MCF 10A (cell line): ENCODE data around the gene WDR55. TPM values are rescaled to one million over a fixed set of nuclear protein-coding genes. Genes with fewer than 3 reads are reported as not detected.
"Not testable (repeated sequence)": the region's sequence is repeated elsewhere in the genome, so short reads cannot be mapped to it uniquely, and the experiment has no call there.

ENCODE experiments used
- Bru-seq: library from RNA; stranded (reverse); fragments of 400-500 nt; gene quantifications from one replicate; lab custom pipeline; 2021; lab: Mats Ljungman, UMichigan
- BruChase-seq, 2 experiments: library from RNA; stranded (reverse); fragments of 400-500 nt; gene quantifications; one replicate each; lab custom pipeline; 2021; lab: Mats Ljungman, UMichigan
- BruUV-seq: library from RNA; stranded (reverse); fragments of 400-500 nt; replicated peaks from 2 replicates; lab custom pipeline; 2021; lab: Mats Ljungman, UMichigan
- CTCF ChIA-PET: fragments of 300-600 bp; sonication (Branson Sonifier 250); formaldehyde crosslinking; extraction: SDS; loops from one replicate; lab custom pipeline; 2021; ENCODE audit warnings: antibody characterized with exemption, inconsistent platforms; lab: Yijun Ruan, JAX
- POLR2A ChIA-PET: fragments of 300-600, 350-650 bp; sonication (Branson Sonifier 250); formaldehyde crosslinking; extraction: SDS; loops from one replicate; lab custom pipeline; 2020; ENCODE audit warnings: antibody characterized with exemption, inconsistent platforms; lab: Yijun Ruan, JAX
- DNase-seq: peaks from one replicate; pipeline ENCODE4 v3.0.0-alpha.2; 2018; ENCODE audit not compliant: unreplicated experiment
- H3K27ac Mint-ChIP-seq: one replicate; pipeline ENCODE4 v1.8.0; 2022; ENCODE audit warnings: mild to moderate bottlenecking, low read depth, mixed read lengths; ENCODE audit not compliant: unreplicated experiment
- H3K27me3 Mint-ChIP-seq: one replicate; pipeline ENCODE4 v1.8.0; 2022; ENCODE audit warnings: mixed read lengths; ENCODE audit not compliant: insufficient read depth, unreplicated experiment
- H3K36me3 Mint-ChIP-seq: one replicate; pipeline ENCODE4 v1.8.0; 2022; ENCODE audit warnings: mild to moderate bottlenecking, moderate library complexity, mixed read lengths; ENCODE audit not compliant: insufficient read depth, unreplicated experiment
- H3K4me1 Mint-ChIP-seq: one replicate; pipeline ENCODE4 v1.8.0; 2022; ENCODE audit warnings: mixed read lengths; ENCODE audit not compliant: insufficient read depth, unreplicated experiment
- H3K4me3 Mint-ChIP-seq: one replicate; pipeline ENCODE4 v1.8.0; 2022; ENCODE audit warnings: mild to moderate bottlenecking, moderate library complexity, mixed read lengths; ENCODE audit not compliant: unreplicated experiment
- H3K9me3 Mint-ChIP-seq: one replicate; pipeline ENCODE4 v1.8.0; 2022; ENCODE audit warnings: mixed read lengths; ENCODE audit not compliant: unreplicated experiment
- CTCF ChIP-seq: fragments of 200-600 bp; IDR thresholded peaks from one replicate; pipeline ENCODE4 v1.8.0; 2022; ENCODE audit warnings: antibody characterized with exemption, mild to moderate bottlenecking; ENCODE audit not compliant: unreplicated experiment
- intact Hi-C: fragments of 100-400 bp; cut with micrococcal nuclease; formaldehyde crosslinking; loops from 2 replicates; pipeline ENCODE4 v1.14.1; 2022
- long read RNA-seq: library from polyadenylated mRNA; stranded (forward); transcript quantifications from one replicate; pipeline ENCODE4 v2.0.0, GENCODE V29; 2022
- total RNA-seq: library from RNA; stranded (reverse); gene quantifications from 2 replicates; pipeline ENCODE4 v1.2.3, GENCODE V29; 2022

Gene WDR55
- 35.0 and 36.4 TPM in 2 replicates for total RNA-seq
- Bru-seq, nascent RNA, result percentile 86 among the genes with signal in this experiment
- BruChase-seq, experiment 1, labeled RNA remaining after a 6-hour chase, result percentile 91 among the genes with signal in this experiment
- BruChase-seq, experiment 2, labeled RNA remaining after a 2-hour chase, result percentile 90 among the genes with signal in this experiment
- long read RNA-seq, full-length matches to known transcripts, result 70 of 127 reads
- long read RNA-seq, partial matches to known transcripts, result 12 of 127 reads
- long read RNA-seq, other reads (novel, unspliced or antisense), result 45 of 127 reads

- H3K4me3 Mint-ChIP-seq, result peak within 1 kb of the TSS; percentile 100
- intact Hi-C loops, result loop anchor here (1.0 kb wide), 3 partner anchors 27 to 89 kb away; partner anchors contain the start of genes HARS1 and HARS2
- H3K36me3 Mint-ChIP-seq, result peaks cover 77% of the 10 kb centered on the region
- peak; percentile 98 for DNase-seq
- H3K27ac Mint-ChIP-seq, result peak within 1 kb of the TSS; percentile 98
- TSS peak; percentile 74 for BruUV-seq
- H3K27me3 Mint-ChIP-seq, result no peaks in the 10 kb centered on the region
- POLR2A ChIA-PET, result interaction anchor here (0.6 to 8.1 kb wide), 29 partner anchors 10 to 972 kb away, joined by 3 to 164 read pairs (median 6); partner anchors contain the start of genes ANKHD1, APBB3, DND1 and EIF4EBP3
- CTCF ChIA-PET, result interaction anchor here (0.6 to 1.3 kb wide), 9 partner anchors 15 to 333 kb away, joined by 3 to 5 read pairs (median 3); partner anchors contain the start of genes HARS1, HARS2, TMCO6 and ZMAT2
- peaks cover 32% of the 10 kb centered on the region for H3K4me1 Mint-ChIP-seq
- TF ChIP-seq CTCF, result no peak
- no peaks in the 10 kb centered on the region for H3K9me3 Mint-ChIP-seq
Observed at GRCh38 chr5:140664359-140665119, at the start of gene WDR55. WDR55 (plus strand) TSS chr5:140664904; CDS start chr5:140664913, 9 bp downstream.

GRCh38 chr5:140622301-140622700 lies 42.4 kb upstream of the WDR55 start:
- no peak overlapping the region for H3K27ac Mint-ChIP-seq
- ChIA-PET POLR2A (interaction anchor here (0.6 kb wide), 2 partner anchors 11 to 13 kb away, joined by 3 read pairs; partner anchors contain the start of gene CD14), CTCF (interaction anchor here (0.9 kb wide), 1 partner anchor 46 kb away, joined by 5 read pairs; no protein-coding TSS in a partner anchor)
- DNase-seq, result no peak
- H3K27me3 Mint-ChIP-seq, result no peaks in the 10 kb centered on the region
- H3K4me3 Mint-ChIP-seq, result no peak overlapping the region
- no peaks in the 10 kb centered on the region for H3K36me3 Mint-ChIP-seq
- no peaks in the 10 kb centered on the region for H3K9me3 Mint-ChIP-seq
- no TSS peak for BruUV-seq
- H3K4me1 Mint-ChIP-seq, result no peaks in the 10 kb centered on the region
- TF ChIP-seq CTCF, result no peak
- intact Hi-C loops, result no loop called here

- H3K9me3 Mint-ChIP-seq, H3K27me3 Mint-ChIP-seq, intact Hi-C loops, H3K27ac Mint-ChIP-seq, H3K4me1 Mint-ChIP-seq, BruUV-seq, H3K36me3 Mint-ChIP-seq, H3K4me3 Mint-ChIP-seq, DNase-seq: not testable (repeated sequence)
- ChIA-PET POLR2A (interaction anchor here (1.2 kb wide), 1 partner anchor 10 kb away, joined by 4 read pairs; the partner anchor contains the start of gene CD14), CTCF (interaction anchor here (0.9 kb wide), 1 partner anchor 47 kb away, joined by 5 read pairs; no protein-coding TSS in a partner anchor)
Observed at GRCh38 chr5:140623061-140623460, 41.6 kb upstream of the WDR55 start.

- not testable (repeated sequence) for H3K4me1 Mint-ChIP-seq
Observed at GRCh38 chr5:140624886-140625285, 39.8 kb upstream of the WDR55 start.

More at GRCh38 chr5:140624886-140625285, 39.8 kb upstream of the WDR55 start:
- ChIA-PET CTCF (interaction anchor here (0.6 to 0.8 kb wide), 3 partner anchors 14 to 72 kb away, joined by 3 read pairs; no protein-coding TSS in a partner anchor), POLR2A (interaction anchor here (0.8 to 1.7 kb wide), 3 partner anchors 59 to 77 kb away, joined by 3 to 5 read pairs (median 4); partner anchors contain the start of genes SLC35A4 and SRA1)
- DNase-seq, H3K4me3 Mint-ChIP-seq, H3K9me3 Mint-ChIP-seq, intact Hi-C loops, BruUV-seq, H3K27me3 Mint-ChIP-seq, H3K27ac Mint-ChIP-seq, H3K36me3 Mint-ChIP-seq: not testable (repeated sequence)
